ENCODE measurements around the gene ZNF622.

GRCh38 chr5:16490911-16491310 lies 25.3 kb upstream of the ZNF622 start:
- TF ChIP-seq CTCF (optimal IDR thresholded peaks at IDR 0.05 in 1 of 3, IDR thresholded peaks at IDR 0.05 in 1 of 3, conservative IDR thresholded peaks at IDR 0.05 in 1 of 3; ENCODE audit: extremely low read depth in 1 of 3, insufficient read depth in 2 of 3, low read length in 3 of 3) (no peak), EZH2 (IDR thresholded peaks at IDR 0.05; ENCODE audit: low read length) (no peak)

Data from keratinocyte (primary cell).